ENCODE measurements around the gene ASB4. TPM values are rescaled to one million over a fixed set of nuclear protein-coding genes. Genes with fewer than 3 reads are reported as not detected.

The ASB4 gene
- polyA plus RNA-seq, 12 donors = 10.5 to 42.6 (median 33.8) TPM; not detected in 1

GRCh38 chr7:95520136-95520535, 34.4 kb downstream of the ASB4 start:
- DNase-seq = no peak

- no peak for DNase-seq
Measured at GRCh38 chr7:95525503-95525902, 39.8 kb downstream of the ASB4 start.

- DNase-seq = no peak
Measured at GRCh38 chr7:95526128-95526738, 40.5 kb downstream of the ASB4 start.

DNA sequence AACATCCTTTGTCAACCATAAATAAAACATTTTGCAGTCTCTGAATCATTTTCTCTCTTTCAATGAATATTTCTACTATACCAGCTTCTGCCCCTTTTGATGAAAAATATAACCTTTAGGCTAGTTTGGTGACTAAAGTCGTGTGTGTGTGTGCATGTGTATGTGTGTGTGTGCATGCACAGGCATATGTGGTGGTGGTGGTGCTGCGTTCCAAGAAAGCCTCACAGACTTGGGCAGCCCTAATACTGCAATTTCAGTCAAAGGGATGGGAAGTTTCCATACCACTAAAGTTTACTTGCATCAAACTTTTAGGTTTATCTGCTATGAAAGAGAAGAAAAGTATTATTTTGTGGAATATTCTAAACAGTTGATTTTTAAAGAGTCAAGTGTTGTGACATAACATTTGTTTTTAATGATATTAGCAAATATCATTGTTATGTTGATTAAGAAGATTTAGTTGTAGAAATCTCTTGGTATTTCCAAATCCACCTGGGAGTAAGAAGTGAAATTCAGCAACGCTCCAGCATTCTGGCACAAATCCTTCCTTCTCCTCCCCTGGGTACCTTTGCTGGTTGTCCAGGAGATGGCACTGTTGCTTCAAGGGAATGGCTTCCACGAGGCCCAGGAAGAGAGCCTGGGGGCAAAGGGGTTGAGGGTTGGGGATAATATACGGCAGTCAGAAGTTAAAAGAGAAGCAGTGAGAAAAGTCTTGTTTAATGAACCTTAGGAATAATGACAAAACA, 41.5 kb downstream of the ASB4 start:
- DNase-seq = peak; percentile 57

GRCh38 chr7:95527776-95528250, 42.1 kb downstream of the ASB4 start:
- no peak for DNase-seq

- DNase-seq = no peak
Measured at GRCh38 chr7:95529701-95530100, 44.0 kb downstream of the ASB4 start.

GRCh38 chr7:95530881-95531280, 45.1 kb downstream of the ASB4 start:
- peak; percentile 58 for DNase-seq

GRCh38 chr7:95531605-95532219, 46.0 kb downstream of the ASB4 start:
- DNase-seq = peak; percentile 53

DNA sequence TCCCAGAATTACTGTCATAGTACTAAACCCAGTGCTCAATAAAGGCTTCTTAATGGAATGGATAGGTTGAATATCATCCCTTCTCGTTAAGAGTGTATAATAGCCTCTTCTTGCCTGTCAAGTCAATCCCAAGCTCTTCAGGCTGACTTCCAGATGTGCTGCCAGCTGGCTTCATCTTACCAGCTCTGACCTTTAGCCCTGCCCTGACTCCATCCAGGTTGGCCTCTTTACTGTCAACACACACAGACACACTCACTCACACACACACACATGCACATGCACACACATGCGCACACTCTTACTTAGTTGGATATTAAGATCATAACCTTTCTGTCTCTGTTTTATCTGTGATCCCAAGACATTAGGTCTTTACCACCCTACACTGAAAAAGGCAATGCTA, 49.1 kb downstream of the ASB4 start:
- DNase-seq = no peak

DNA sequence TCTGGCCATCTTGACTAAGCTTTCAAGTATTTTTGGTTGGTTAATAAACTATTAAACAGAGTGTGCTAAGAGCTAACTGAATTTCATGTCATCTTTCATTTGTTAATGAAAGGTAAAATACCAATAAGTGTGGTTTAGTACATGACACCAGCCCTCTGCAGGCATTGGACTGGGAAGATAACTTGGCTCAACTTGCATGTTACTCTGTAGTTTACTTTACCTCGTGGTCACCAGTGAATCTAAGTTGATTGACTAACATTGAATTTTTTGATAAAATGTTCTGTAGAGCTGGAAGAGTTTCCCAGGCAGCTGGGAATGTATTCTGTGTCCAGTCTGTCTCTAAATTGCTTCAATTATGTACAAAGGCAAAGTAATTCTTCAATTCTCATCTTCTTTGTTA, 49.9 kb downstream of the ASB4 start:
- DNase-seq = no peak

DNA sequence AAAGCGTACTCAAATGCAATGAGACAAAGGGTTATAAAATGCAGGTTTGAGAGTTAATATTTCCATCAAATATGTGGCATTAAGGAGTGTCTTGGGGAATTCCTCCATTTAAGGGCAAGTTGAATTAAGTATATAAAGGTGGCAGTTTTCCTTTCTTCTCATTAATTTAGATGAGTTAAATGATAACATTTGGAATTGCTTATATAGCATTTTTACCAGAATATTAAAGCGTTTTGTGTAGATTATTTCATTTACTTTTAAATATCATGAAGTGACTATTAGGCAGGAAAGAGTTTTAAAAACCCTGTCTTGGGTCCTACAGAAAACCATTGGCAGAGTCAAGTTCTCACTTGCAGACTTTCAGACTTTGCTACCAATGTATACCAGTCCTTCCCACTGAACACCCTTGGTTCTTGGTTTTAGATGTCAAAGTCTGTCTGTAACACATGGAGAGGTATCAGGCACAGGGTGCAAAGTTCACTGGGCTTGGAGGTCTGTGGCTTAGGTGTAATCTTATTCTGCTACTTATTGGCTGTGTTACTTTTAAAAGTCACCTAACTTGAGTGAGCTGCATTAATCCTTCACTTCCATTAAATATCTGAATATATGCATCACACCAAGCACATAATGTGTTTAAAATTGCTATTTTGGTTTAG, 51.0 kb downstream of the ASB4 start:
- no peak for DNase-seq

DNA sequence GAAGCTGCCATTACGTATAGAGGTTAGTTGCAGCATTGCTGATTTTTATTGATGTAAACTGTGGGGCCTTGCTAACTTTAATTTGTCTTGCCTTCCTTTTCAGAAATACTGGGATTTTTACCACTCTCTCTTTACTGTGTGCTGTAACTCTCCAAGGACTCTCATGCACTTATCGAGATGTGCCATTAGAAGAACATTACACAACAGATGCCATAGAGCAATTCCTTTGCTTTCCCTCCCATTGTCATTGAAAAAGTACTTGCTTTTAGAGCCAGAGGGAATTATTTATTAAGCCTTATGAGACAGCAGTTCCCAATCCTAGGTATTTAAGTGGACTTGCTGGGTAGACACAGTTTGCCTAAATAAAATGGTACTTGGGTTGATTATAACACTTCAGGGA, 51.7 kb downstream of the ASB4 start:
- no peak for DNase-seq

- peak; percentile 48 for DNase-seq
Measured at GRCh38 chr7:95539426-95539825, 53.7 kb downstream of the ASB4 start.

- no peak for DNase-seq
Measured at GRCh38 chr7:95540366-95540765, 54.6 kb downstream of the ASB4 start.

GRCh38 chr7:95543312-95543711, 57.6 kb downstream of the ASB4 start:
- DNase-seq = no peak

DNA sequence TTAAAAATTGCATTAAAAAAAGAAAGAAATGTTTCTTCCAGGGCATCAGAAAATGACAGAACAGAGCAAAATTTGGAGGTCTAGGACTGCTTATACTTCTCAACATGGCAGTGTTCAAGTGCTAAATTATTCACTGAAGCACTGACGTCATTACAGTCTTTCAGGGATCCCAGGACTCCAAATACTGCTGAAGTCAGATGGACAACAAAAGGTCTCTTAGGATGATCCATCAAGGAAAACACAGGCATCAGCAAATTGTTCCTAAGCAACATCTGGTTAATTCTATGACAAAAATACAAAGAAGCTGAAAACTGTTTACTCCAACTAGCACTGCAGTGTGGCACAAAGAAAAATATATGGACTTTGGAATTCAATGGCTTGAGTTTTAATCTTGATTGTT, 58.4 kb downstream of the ASB4 start:
- DNase-seq = no peak

GRCh38 chr7:95545007-95545615, 59.4 kb downstream of the ASB4 start:
- peak; percentile 57 for DNase-seq

DNA sequence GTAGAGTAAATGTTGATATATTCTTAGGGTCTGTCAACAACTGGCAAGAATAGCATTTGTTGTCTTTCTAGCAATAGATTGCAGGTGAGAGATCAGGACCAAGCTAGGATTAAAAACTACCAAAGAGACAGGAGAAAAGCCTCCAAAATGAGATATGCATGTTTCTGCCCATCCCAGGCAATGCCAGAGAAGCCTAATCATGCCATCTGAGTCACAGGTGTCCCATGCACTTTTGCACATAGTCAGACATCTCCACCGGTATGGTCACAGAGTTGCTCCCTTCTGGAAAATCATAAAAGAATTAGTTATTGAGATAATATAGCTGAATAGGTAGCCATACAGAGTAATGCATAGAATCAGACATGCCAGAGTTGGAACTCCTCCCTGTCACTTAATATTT, 59.9 kb downstream of the ASB4 start:
- DNase-seq = no peak

DNA sequence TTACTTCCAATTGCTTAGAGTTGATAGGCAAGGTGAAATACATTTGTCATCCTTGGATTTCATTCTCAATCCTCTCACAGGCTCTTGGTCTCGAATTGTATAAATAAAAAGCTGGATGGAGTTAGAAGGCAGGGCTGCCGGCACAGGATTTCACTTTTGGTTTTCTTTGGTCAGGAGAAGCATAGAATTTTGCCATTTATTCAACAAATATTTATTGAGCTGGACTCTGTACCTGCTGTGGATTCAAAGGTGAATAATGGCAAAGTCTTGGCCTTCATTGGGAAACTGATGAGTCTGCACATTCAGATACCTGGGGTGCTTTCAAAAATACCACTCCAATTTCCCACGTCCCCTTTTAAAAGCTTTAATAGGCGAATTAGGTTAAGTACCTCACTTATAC, 60.9 kb downstream of the ASB4 start:
- no peak for DNase-seq

DNA sequence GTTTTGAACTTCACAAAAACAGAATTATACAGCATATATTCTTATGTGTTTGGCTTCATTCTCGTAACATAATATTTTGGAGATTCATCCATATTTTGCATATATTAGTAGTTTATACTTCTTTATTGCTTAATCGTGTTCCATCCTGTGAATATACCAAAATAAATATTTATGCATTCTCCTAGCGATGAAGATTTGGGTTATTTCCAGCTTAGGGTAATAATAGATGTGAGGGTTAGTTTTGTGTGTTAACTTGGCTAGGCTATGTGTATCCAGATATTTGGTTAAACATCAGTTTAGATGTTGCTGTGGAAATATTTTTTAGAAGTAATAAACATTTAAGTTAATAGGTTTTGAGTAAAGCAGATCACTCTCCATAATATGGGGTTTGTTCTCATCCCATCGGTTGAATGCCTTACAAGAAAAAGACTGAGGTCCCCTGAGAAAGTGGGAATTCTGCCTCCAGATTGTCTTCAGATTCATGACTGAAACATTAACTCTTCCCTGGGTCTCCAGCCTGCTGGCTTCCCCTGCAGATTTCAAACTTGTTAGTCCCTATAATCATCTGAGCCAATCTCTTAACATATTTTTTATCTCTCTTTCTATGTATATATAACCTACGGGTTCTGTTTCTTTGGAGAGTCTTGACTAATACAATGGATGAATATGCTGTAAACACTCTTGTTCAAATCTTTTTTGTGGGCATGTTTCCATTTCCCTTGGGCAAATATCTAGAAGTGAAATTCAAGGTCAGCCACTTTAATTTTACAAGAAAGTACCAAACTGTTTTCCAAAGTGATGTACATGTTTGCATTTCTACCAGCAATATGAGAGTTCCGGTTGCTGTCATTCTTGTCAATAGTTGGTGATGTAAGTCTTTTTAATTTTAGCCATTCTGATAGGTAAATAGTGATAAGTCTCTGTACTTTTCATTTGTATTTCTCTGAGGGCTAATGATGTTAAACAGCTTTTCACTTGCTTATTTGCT, 61.9 kb downstream of the ASB4 start:
- peak; percentile 51 for DNase-seq

All from muscle of arm (tissue), 12 donors.